Adrenal gland (tissue), 12 donors: Measurements from ENCODE around the gene ARHGAP44. TPM values are rescaled to one million over a fixed set of nuclear protein-coding genes. Genes with fewer than 3 reads are reported as not detected.
A peak's percentile ranks its signal among the peaks of the same experiment; 100 is the strongest.

Experiments used
- DNase-seq, 7 donors: peaks; one replicate each; pipeline ENCODE4 v3.0.0-alpha.2; 2019 to 2020
- H3K27ac ChIP-seq, 5 donors: fragments of 200-600 bp; sonication (generic) in 4 of 5; 1 replicate in 3 of 5; 2 replicates in 2 of 5; pipeline versions ENCODE4 v1.5.1 to v1.8.0; 2016 to 2020; ENCODE audit warnings: mild to moderate bottlenecking in 1 of 5
- H3K27me3 ChIP-seq: fragments of 200-600 bp; 2 replicates; pipeline ENCODE4 v1.8.0; 2021
- H3K36me3 ChIP-seq, 2 donors: fragments of 200-600 bp; replicated peaks in 1 of 2; 1 replicate in 1 of 2; 2 replicates in 1 of 2; pipeline versions ENCODE4 v1.5.1 to v1.8.0; 2018 to 2022
- H3K4me1 ChIP-seq, 2 donors: fragments of 200-600 bp; replicated peaks in 1 of 2; 1 replicate in 1 of 2; 2 replicates in 1 of 2; pipeline versions ENCODE4 v1.5.1 to v1.8.0; 2018 to 2021
- H3K4me3 ChIP-seq, 4 donors: fragments of 200-600 bp; sonication (generic) in 3 of 4; one replicate each; pipeline ENCODE4 v1.5.1; 2016 to 2018
- H3K9me3 ChIP-seq, 3 donors: fragments of 200-600 bp; sonication (generic) in 1 of 3; replicated peaks in 1 of 3; 1 replicate in 2 of 3; 2 replicates in 1 of 3; pipeline versions ENCODE4 v1.5.1 to v1.8.0; 2016 to 2021
- CTCF ChIP-seq, 6 experiments: fragments of 450-650 bp in 4 of 6; fragments of 200-600 bp in 2 of 6; sonication (generic) in 1 of 6; IDR thresholded peaks; 1 replicate in 5 of 6; 2 replicates in 1 of 6; pipeline versions ENCODE4 v1.5.1 to v1.8.0; 2016 to 2021; ENCODE audit warnings: antibody characterized with exemption in 6 of 6, mild to moderate bottlenecking in 2 of 6, moderate library complexity in 1 of 6
- POLR2A ChIP-seq, 2 donors: fragments of 450-650 bp; IDR thresholded peaks; one replicate each; pipeline ENCODE4 v1.6.1; 2017; ENCODE audit warnings: antibody characterized with exemption in 2 of 2, mild to moderate bottlenecking in 2 of 2, moderate library complexity in 1 of 2
- WGBS, 4 donors: extraction: QIAGEN DNeasy Blood & Tissue Kit in 2 of 4; methylation state at CpG; one replicate each; pipeline versions ENCODE4 v1.1.5 to v1.1.7; 2013 to 2017; 5-methylcytosine and 5-hydroxymethylcytosine counted together
- intact Hi-C, 2 donors: fragments of 100-400 bp; cut with DNase I; formaldehyde crosslinking; loops; one replicate each; pipeline versions ENCODE4 v1.14.1 to v1.15.0; 2022 to 2023
- polyA plus RNA-seq, 3 donors: library from polyadenylated mRNA; stranded (reverse); fragments of 200-250 nt in 2 of 3; fragments of 350-450 nt in 1 of 3; fragmentation: Illumina TruSeq in 1 of 3; extraction: RNeasy Lipid Tissue Mini Kit (QIAGEN cat#74804) in 1 of 3; gene quantifications; one replicate each; pipeline ENCODE4 v1.2.3, GENCODE V29; 2013 to 2014
- total RNA-seq, 9 donors: library from RNA; depleted of rRNA in 4 of 9; stranded (reverse); fragments of >200 nt in 4 of 9; fragments of 120-200 nt in 1 of 9; fragmentation: NEBNext Ultra II Directional in 1 of 9; extraction: Animal tissue kit (Norgen Biotek cat#: 25700) in 1 of 9; gene quantifications; one replicate each; pipeline versions ENCODE4 v1.1.0 to v1.2.4, GENCODE V29; 2013 to 2023
- donor health status: healthy with polysubstance abuse.
- donor health status: Bipolar disorder and iron deficiency.
- donor health status: DM: yes; HTN: yes; CAD: no.
- donor health status: DM: no; HTN: no; CAD: no.
- donor health status: DM: no; HTN: no; CAD: no.
- donor health status: DM: yes; HTN: yes; CAD: no.

Gene ARHGAP44
- total and polyA plus RNA-seq, 12 donors, result 1.1 to 45.2 (median 2.6) TPM

DNA sequence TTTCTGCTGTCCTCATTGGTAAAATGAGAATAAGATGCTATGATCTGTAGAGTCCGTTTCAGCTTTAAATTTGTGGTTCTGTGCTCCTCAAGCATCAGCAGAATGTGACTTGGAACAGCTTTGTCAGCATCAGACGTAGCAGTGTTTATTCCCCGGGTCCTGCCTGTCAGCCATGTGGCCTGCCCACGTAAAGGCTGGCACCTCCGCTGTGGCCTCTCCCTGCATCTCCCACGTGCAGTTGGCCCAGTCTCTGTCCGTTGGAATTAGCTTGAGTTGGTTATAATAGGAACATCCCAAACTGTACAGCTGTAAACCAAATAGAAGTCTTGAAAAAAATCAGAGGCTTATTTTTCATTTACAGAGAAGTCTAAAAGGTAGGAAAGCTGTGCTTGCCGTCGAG is 61.7 kb downstream of the ARHGAP44 start:
- DNase-seq, result no peak
- Histone ChIP-seq H3K36me3 (no peaks in the 10 kb centered on the region), H3K27me3 (no peaks in the 10 kb centered on the region), H3K9me3 (no peaks in the 10 kb centered on the region), H3K4me3 (no peak overlapping the region), H3K27ac (no peak overlapping the region), H3K4me1 (no peaks in the 10 kb centered on the region)
- intact Hi-C loops, result no loop called here
- TF ChIP-seq POLR2A (IDR thresholded peaks at IDR 0.05) (no peak), CTCF (IDR thresholded peaks at IDR 0.05) (no peak)
- WGBS, 4 donors, result 78 to 87% (median 80%) methylated on average over 9 of the region's 9 CpGs

DNA sequence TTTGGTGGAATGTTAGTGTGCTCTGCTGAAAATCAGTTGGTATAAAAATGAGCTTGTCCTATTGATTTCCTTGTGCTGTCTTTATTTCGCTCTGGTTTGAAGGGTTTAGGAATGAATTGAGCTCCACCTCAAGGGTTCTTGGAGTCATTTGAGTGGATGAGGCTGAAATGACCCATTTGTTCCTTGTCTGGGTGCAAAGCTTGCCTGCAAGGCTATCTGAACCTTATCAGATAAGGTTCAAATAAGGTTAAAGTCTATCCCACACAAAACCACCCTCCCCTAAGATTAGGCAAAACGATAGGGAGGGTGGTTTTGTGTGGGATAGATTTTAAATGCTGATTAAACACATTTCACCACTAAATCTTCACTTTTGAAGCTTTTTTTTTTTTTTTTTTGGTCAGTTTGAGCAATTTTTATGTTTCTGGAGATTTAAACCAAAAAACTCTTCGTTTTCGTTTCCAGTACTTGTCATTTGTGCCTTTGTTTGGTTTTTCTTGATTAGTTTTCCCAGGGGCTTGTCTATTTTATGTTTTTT is 62.7 kb downstream of the ARHGAP44 start:
- intact Hi-C loops, result no loop called here

DNA sequence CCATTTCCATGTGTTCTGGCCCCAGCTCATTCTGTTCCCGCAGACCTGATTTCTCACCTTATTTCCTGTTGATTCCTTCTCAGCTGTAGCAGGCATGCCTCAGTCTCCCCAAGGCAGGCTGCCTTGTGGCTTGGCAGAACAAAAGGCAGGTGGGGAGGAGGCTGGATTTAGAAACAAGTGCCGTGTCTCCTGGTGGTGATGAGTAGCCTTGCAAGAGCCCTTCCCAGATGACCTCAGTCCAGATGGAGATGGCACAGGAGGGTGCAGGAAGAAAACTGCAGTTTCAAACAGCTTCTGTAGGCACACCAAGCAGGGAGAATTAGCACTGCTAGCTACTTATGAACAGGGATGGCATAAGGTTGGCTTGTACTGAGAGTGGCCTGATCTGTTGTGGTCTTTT is 64.6 kb downstream of the ARHGAP44 start:
- intact Hi-C loops, result no loop called here
- DNase-seq, result no peak
- no peaks in the 10 kb centered on the region for H3K27me3 ChIP-seq
- 75 to 79% (median 77%) methylated on average over 2 of the region's 2 CpGs for WGBS, 4 donors
- no peaks in the 10 kb centered on the region for H3K9me3 ChIP-seq
- no peak for TF ChIP-seq CTCF (IDR thresholded peaks at IDR 0.05)
- no peak for TF ChIP-seq POLR2A (IDR thresholded peaks at IDR 0.05)
- no peak overlapping the region for H3K27ac ChIP-seq
- no peaks in the 10 kb centered on the region for H3K4me1 ChIP-seq
- no peaks in the 10 kb centered on the region for H3K36me3 ChIP-seq
- no peak overlapping the region for H3K4me3 ChIP-seq

More for the DNA sequence above, 62.7 kb downstream of the ARHGAP44 start:
- TF ChIP-seq POLR2A (IDR thresholded peaks at IDR 0.05) (no peak), CTCF (IDR thresholded peaks at IDR 0.05) (no peak)
- DNase-seq, result no peak
- Histone ChIP-seq H3K9me3 (no peaks in the 10 kb centered on the region), H3K27me3 (no peaks in the 10 kb centered on the region), H3K27ac (no peak overlapping the region), H3K4me1 (no peaks in the 10 kb centered on the region), H3K4me3 (no peak overlapping the region), H3K36me3 (no peaks in the 10 kb centered on the region)
- 60 to 64% (median 63%) methylated on average over 4 of the region's 4 CpGs for WGBS, 4 donors

DNA sequence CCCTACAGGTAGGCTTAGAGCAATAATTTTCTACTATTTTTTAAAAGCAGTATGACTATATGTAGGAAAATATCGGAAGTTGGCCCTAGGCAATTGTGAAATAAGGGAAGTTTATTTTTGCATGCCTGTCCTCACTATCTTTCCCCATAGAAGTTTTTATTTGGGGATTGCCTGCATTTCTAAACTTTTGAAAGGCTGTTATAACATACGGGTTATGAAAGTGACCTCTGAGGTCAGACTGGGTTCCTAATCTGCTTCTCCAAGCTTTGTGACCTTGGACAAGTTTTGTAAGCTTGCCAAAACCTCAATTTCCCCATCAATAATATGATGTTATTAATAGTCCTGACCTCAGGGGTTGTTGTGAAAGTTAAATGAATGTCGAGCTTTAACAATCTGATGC is 67.1 kb downstream of the ARHGAP44 start:
- DNase-seq, result peak in 1 of 7 donors; percentile 5
- Histone ChIP-seq H3K27ac (no peak overlapping the region), H3K36me3 (no peaks in the 10 kb centered on the region), H3K27me3 (no peaks in the 10 kb centered on the region), H3K4me1 (no peaks in the 10 kb centered on the region), H3K9me3 (no peaks in the 10 kb centered on the region), H3K4me3 (no peak overlapping the region)
- intact Hi-C loops, result no loop called here
- no peak for TF ChIP-seq POLR2A (IDR thresholded peaks at IDR 0.05)
- no peak for TF ChIP-seq CTCF (IDR thresholded peaks at IDR 0.05)
- 25 to 39% (median 37%) methylated on average over 3 of the region's 3 CpGs for whole genome bisulfite sequencing, 4 donors
